ENCODE data around the gene HSD17B4. TPM values are rescaled to one million over a fixed set of nuclear protein-coding genes. Genes with fewer than 3 reads are reported as not detected.

HSD17B4 gene
- 144 and 169 TPM in 2 replicates for total RNA-seq

GRCh38 chr5:119452373-119453039 is at the start of gene HSD17B4:
Gene HSD17B4 (plus strand): TSS chr5:119452497. CDS start chr5:119452576, 79 bp downstream.

Other genes starting within 250 kb of the HSD17B4 start
- gene TNFAIP8, start 96.5 kb upstream of the HSD17B4 start, total RNA-seq: 8.0 and 10.6 TPM in 2 replicates
- gene FAM170A, start 177.1 kb downstream of the HSD17B4 start, total RNA-seq: not detected in 2 replicates